Measurements from ENCODE around the gene NIN.
"Not testable (repeated sequence)": the region's sequence is repeated elsewhere in the genome, so short reads cannot be mapped to it uniquely, and the experiment has no call there.

NIN gene

DNA sequence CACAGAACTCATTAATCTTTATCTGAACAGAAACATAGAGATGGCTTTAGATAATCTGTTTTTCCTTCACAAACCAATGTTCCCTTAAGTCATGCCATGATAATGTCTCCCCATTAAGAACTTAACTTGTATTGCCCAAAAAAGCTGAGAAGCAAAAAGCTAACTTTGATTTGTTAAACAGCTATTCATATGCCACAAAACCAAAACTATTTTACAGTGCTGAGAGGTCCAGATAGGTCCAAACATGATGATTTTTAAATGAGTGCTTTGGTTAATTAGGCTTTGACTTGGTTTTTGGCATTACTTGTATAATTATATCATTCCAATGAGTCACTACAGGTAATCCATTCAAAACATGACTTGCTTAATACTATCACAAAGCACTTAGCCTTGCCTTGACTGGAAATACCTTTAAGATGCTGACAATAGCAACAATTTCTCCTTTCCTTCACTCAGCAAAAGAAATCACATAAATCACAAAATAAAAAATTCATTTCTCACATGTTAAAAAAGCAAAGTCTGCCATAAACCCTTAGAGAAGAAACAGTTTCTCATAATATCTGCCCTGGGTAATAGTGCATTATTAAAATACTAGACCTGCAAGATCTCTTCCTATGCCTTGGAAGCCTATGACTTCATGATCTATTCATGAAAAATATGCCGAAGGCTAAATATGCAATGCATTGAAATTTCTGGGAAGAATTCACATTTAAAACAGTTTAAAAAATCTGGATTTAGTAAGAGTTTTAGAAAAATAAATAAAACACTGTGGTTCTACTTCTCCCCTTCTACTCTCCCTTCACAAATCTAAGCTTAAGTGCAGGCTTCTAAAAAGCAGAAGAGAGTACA is 110.8 kb downstream of the NIN start:
- no peak for DNase-seq (ENCODE audit: low spot score)

DNA sequence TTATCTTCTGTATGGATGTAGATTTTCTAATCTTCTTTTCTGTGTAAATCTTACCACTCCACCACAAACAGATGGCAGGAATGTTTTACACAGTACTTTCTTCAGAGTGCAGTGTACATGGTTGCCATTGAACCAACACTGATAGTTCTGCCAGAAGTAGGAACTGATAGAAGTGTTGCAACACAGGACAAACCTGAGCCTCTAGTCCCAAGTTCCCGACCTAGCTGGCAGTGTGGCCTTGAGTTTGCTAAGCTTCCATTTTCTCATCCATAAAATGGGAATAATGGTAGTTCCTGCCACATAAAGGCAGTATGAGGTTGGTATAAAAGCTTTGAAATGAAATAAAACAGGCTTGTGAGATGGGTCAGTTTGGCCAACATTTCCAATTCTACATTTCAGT is 112.0 kb downstream of the NIN start:
- no peak for DNase-seq (ENCODE audit: low spot score)

DNA sequence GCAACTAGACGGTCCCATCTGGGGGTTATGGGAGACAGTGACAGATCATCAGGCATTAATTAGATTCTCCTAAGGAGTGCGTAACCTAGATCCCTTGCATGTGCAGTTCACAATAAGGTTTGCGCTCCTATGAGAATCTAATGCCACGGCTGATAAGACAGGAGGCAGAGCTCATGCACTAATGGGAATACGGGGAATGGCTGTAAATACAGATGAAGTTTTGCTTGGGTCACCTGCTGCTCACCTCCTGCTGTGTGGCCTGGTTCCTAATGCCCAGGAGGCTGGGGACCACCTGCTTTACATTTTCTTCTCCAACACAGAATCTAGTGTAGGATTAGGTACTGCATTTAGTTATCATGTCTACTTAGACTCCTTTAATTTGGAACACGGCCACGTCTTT is 113.2 kb downstream of the NIN start:
- DNase-seq (ENCODE audit: low spot score) = no peak

DNA sequence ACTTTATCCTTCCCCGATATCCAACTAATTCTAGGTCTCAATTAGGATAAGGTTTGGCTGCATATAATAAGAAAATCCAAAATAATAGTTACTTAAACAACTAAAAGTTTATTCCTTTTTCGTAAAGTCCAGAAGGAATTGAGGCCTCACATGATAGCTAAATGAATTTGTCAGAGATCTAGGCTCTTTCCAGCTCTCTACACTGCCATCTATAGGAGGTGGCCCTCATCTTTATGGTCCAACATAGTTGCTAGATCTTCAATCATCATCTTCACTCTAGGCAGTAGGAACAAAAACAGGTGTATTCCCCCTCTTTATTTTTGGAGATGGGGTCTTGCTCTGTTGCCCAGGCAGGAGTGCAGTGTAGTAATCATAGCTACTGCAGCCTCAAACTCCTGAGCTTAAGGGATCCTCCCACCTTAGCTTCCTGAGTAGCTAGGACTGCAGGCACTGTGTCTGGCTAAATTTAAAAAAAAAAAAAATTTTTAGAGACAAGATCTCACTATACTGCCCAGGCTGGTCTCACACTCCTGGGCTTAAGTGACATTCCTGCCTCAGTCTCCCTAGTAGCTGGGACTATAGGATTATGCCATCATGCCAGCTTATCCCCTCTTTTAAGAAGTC is 116.4 kb downstream of the NIN start:
- DNase-seq (ENCODE audit: low spot score) = peak; percentile 66

DNA sequence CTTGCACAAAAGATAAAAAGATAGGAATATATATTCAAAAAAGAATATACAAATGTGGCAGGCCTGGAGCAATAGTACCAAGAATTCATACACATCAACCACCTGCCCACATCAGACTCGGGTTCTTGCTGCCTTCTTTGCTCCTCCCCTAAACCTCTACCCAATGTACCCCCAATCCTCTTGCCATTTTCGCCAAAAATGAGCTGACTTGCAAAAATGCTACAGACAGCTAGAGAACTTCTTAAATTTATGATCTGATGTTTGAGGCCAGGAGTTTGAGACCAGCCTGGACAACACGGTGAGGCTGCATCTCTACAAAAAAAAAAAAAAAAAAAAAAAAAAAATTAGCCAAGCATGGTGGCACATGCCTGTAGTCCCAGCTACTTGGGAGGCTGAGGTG is 119.9 kb downstream of the NIN start:
- DNase-seq (ENCODE audit: low spot score) = no peak

DNA sequence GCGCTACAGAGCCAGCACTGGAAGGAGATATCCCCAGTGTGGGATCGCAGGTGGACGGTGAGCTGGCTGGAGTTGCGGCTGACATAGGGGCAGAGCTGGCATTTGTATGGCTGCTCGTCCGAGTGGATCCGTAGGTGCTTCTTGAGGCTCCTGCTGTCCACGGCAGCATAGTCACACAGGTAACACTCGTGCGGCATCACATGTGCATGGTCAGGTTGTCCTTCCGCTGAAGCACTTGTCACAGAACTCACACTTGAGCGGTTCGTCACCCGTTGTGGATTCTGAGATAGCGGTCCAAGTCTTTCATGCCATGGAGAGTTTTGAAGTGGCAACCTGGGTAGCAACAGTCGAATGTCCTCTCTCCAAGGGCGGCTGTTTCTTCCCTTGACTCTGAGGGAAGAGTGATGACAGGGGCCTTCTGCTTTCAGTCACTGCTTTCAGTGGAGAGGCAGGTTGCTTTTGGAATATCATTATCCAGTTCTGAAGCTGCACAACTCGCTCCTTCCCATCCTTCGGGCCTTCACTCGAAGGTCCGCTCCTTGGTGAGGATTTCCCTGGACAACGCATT is 125.9 kb downstream of the NIN start:
- no peak for DNase-seq (ENCODE audit: low spot score)

DNA sequence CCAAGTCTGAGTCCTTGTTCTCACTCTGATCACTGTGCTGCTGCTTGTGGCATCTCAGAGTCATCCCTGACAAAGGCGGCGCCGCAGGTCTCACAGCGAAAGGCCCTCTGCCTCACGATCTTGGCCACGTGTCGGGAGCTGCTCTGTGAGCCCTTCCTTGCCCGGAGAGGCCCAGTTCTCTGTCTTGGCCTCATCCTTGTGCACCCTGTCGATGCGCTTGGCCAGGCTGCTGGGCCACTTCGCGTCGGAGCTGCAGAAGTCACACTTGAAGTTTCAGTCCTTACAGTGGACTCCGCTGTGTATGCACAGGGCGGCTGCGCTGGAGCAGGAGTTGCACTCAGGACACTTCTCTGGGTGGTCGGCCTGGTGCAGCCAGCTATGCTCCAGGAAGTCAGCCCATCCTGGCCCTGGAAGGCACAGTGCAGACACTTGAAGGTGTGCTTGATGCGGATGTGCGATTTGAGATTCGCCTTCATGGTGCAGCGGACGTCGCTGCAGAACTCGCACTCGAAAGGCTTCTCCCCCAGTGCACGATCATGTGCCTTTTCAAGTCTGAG is 126.4 kb downstream of the NIN start:
- DNase-seq (ENCODE audit: low spot score) = no peak

DNA sequence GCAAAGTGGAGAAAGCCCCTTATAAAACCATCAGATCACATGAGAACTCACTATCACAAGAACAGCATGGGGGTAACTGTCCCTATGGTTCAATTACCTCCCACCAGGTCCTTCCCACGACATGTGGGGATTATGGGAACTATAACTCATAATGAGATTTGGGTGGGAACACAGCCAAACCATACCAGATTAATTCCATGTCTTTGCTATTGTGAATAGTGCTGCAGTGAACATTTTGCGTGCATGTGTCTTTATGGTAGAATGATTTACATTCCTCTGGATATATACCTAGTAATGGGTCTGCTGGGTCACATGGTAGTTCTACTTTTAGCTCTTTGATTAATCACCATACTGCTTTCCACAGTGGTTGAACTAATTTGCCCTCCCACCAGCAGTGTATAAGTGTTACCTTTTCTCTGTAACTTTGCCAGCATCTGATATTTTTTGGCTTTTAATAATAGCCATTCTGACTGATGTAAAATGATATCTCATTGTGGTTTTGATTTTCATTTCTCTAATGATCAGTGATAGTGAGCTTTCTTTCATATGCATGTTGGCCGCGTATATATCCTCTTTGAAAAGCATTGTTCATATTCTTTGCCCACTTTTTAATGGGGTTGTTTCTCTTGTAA is 133.2 kb downstream of the NIN start:
- no peak for DNase-seq (ENCODE audit: low spot score)

DNA sequence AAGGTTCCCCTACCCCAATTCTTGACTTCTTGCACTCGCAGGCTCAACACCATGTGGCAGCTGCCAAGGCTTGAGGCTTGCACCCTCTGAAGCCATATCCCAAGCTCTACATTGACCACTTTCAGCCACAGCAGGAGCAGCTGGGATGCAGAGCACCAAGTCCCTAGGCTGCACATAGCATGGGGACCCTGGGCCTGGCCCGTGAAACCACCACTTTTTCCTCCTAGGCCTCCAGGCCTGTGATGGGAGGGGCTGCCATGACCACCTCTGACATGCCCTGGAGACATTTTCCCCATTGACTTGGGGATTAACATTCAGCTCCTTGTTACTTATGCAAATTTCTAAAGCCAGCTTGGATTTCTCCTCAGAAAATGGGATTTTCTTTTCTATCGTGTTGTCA is 136.7 kb downstream of the NIN start:
- DNase-seq (ENCODE audit: low spot score) = not testable (repeated sequence)

DNA sequence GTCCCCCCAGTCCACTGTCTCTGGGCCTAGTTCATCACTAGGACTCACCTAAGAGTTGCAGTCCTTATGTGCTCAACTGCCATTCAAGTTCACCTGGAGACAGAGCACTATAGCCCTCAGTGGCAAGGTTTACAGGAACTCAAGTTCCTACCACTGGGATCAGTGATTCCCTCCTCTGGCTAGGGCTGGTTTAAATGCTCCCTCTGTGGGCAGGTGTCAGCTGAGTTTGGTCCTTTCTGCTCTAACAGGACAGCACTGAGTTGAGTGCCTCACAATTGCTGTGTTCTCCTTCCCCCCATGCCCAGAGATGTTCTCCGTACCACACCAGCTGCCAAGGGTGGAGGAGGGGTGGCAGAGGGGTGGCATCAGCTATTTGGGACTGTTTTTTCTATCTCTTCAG is 142.1 kb downstream of the NIN start:
- no peak for DNase-seq (ENCODE audit: low spot score)

DNA sequence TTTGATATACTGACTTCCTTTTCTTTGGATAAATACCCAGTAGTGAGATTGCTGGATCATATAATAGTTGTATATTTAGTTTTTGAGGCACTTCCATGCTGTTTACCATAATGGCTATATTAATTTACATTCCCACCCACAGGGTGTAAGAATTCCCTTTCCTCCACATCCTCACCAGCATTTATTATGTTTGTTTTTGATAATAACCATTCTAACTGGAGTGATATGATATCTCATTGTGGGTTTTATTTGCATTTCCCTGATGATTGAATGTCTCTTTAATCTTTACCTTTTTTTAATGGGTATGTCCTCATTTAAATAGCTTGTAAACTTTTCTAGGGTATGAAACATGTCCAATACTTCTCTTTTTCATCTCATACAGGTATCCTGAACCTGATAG is 151.3 kb downstream of the NIN start:
- no peak for DNase-seq (ENCODE audit: low spot score)

DNA sequence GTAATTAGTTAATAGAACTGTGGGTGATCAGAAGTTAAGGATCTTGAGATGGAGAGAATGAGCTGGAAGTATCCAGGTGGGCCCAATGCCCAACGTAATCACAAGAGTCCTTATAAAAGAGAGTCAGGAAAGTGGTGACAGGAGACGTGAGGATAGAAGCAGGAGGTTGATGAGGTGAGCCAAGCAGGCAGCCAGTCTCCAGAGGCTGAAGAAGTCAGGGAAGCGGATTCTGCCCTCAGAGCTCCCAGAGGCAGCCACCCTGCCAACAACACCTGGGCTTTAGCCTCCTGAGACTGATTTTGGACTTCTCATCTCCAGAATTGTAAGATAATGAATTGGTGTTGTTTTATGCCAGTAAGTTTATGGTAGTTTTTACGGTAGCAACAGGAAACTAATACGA is 152.8 kb downstream of the NIN start:
- no peak for DNase-seq (ENCODE audit: low spot score)

DNA sequence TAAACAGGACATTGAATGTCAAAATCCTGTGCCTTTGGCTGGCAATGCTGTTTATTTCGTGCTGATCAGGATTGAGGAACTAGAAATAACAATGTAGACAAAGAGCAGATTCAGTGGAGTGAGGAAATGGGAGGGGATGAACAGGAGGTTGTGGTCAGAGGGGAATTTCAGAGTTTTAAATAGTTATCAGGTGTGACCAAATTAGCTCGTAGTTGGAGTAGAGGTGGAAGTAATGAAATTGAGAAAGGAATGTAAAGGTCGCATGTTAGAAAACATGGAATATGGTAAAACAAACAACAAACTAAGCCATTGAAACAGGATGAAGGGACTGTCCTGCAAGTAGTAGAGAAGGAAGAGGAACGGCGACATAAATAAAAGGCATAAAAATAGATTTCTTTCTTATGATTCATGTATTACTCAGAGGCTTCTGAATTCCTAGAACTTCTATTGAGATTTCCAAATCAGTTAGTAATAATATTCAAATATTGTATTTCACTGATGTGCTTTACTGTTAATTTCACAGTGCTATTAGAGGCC is 153.4 kb downstream of the NIN start:
- peak; percentile 59 for DNase-seq (ENCODE audit: low spot score)

DNA sequence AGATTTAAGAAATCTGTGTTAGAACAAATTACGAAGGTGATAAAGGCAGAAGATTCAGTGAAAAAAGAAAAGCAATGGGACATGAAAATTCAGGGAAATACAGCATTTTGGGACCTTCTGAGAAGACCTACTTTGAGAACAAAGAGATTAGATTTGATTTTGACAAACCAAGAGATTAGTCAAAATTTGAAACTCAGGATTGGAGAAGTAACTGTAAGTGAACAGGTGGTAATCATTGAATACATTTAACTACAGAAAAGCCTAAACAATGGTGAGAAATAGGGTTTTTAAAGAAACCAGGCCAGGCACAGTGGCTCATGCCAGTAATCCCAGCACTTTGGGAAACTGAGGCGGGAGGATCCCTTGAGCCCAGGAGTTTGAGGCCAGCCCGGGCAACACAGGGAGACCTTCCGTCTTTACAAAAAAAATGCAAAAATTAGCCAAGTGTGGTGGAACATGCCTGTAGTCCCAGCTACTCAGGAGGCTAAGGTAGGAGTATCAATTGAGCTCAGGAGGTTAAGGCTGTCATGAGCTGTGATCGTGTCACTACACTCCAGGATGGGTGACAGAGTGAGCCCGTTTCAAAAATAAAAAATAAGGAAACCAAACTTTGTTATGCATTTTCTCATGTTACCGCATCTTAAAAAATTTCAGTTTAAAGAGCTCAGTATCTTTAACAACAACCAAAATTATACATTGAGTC is 154.0 kb downstream of the NIN start:
- no peak for DNase-seq (ENCODE audit: low spot score)

DNA sequence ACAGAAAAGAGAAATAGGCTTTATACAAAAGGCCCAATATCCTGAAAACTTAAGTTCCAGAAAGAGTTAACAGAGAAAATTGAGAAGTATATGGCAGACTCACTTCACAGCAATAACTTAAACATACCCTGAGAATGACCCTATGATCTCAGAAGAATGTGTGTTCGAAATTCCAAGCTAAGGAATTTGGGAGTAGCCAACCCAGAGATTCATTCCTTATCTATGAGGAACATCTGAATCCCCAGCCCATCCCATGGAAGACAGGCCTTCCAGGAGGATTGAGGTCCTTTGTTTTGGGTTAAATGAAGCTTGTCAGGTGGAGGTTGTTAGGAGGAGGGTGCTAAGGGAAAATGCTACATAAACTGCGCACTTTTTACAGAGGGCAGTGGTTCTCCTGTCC is 155.4 kb downstream of the NIN start:
- no peak for DNase-seq (ENCODE audit: low spot score)

DNA sequence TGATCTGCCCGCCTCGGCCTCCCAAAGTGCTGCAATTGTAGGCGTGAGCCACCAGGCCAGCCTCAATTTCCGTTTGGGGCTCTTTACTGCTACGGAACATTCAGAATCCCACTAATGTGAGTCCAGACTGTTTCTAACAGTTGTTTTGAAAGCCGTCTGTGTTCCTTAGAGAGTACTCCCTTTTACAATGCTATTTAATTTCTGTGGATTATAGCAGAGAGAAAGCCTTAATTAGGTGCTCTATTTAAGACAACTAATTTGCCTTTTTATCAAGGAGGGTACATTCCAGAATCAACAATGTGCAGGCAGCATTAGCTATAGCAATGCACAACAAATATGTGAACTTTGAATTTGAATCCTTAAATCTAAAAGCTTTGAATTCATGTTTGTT is 160.1 kb downstream of the NIN start:
- DNase-seq (ENCODE audit: low spot score) = no peak

DNA sequence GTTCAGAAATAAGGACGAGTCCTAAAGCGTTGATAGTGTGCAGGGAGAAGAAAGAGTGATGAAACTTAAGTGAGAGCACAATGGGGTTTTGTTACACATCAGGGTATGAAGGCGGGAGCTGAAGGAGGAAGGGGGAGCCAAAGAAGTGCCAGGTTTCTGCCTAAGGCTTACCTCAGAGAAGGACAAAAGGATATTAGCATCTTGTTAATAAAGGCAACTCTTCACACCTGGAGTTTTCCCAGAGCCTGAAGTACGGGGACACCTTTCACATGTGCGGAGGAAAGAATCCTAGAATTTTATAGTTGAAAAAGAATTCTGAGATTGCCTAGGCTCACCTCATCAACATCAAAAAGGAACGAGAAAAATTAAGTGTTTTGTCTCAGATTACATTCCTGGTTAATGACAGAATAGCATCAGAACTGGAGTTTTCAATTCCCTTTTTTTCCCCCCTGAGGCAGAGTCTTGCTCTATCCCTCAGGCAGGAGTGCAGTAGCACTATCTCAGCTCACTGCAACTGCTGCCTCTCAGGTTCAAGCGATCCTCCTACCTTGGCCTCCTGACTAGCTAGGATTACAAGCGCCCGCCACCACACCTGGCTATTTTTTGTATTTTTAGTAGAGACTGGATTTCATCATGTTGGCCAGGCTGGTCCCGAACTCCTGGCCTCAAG is 160.6 kb downstream of the NIN start:
- no peak for DNase-seq (ENCODE audit: low spot score)

Data from COLO829 (cell line).